Stimulated activated CD4-positive, alpha-beta T cell treated with anti-CD3 and anti-CD28 coated beads, Interleukin-4, amount 100 ng/mL, for 1 hour (primary cell): ENCODE measurements around the gene PRSS1.
A peak's percentile ranks its signal among the peaks of the same experiment; 100 is the strongest.
"Not testable (repeated sequence)": the region's sequence is repeated elsewhere in the genome, so short reads cannot be mapped to it uniquely, and the experiment has no call there.

Experiments
- DNase-seq: peaks from one replicate; pipeline ENCODE4 v3.0.0-alpha.2; 2020

Gene PRSS1

GRCh38 chr7:142774826-142775225 is 25.6 kb downstream of the PRSS1 start:
- DNase-seq: no peak

GRCh38 chr7:142775351-142776115 is 26.3 kb downstream of the PRSS1 start:
- not testable (repeated sequence) for DNase-seq

GRCh38 chr7:142776206-142776844 is 27.1 kb downstream of the PRSS1 start:
- DNase-seq: no peak

- not testable (repeated sequence) for DNase-seq
These were observed 27.6 kb downstream of the PRSS1 start for GRCh38 chr7:142776845-142777225.

GRCh38 chr7:142777318-142777717 is 28.0 kb downstream of the PRSS1 start:
- DNase-seq: no peak

- peak; percentile 76 for DNase-seq
These were observed 33.9 kb downstream of the PRSS1 start for GRCh38 chr7:142782922-142783900.

GRCh38 chr7:142784096-142784495 is 34.8 kb downstream of the PRSS1 start:
- DNase-seq: no peak

- DNase-seq: no peak
These were observed 35.4 kb downstream of the PRSS1 start for GRCh38 chr7:142784716-142785115.

- peak; percentile 71 for DNase-seq
These were observed 36.6 kb downstream of the PRSS1 start for GRCh38 chr7:142785841-142786250.

GRCh38 chr7:142787034-142787768 is 37.9 kb downstream of the PRSS1 start:
- no peak for DNase-seq

GRCh38 chr7:142787783-142788182 is 38.5 kb downstream of the PRSS1 start:
- no peak for DNase-seq

- no peak for DNase-seq
These were observed 39.3 kb downstream of the PRSS1 start for GRCh38 chr7:142788303-142789289.

GRCh38 chr7:142789441-142789840 is 40.2 kb downstream of the PRSS1 start:
- no peak for DNase-seq

- no peak for DNase-seq
These were observed 40.8 kb downstream of the PRSS1 start for GRCh38 chr7:142790056-142790455.

- no peak for DNase-seq
These were observed 41.3 kb downstream of the PRSS1 start for GRCh38 chr7:142790555-142790954.

GRCh38 chr7:142791502-142791901 is 42.2 kb downstream of the PRSS1 start:
- DNase-seq: no peak

GRCh38 chr7:142792129-142792528 is 42.9 kb downstream of the PRSS1 start:
- DNase-seq: no peak

GRCh38 chr7:142792593-142792992 is 43.3 kb downstream of the PRSS1 start:
- DNase-seq: no peak

GRCh38 chr7:142793156-142793555 is 43.9 kb downstream of the PRSS1 start:
- DNase-seq: no peak

GRCh38 chr7:142795339-142795863 is 46.1 kb downstream of the PRSS1 start:
- DNase-seq: peak; percentile 67

GRCh38 chr7:142796001-142796500 is 46.8 kb downstream of the PRSS1 start:
- DNase-seq: no peak
